GM21360 (cell line): ENCODE results near the gene PSD2.

Experiments
- ATAC-seq: cut with Tn5 transposase; IDR thresholded peaks from one replicate; pipeline ENCODE4 v1.9.1; 2021; ENCODE audit warnings: mild to moderate bottlenecking, moderate library complexity; ENCODE audit not compliant: unreplicated experiment

The PSD2 gene

GRCh38 chr5:139795074-139796001, at the start of gene PSD2:
Gene PSD2 (plus strand): TSS chr5:139795808. CDS start chr5:139809441, 13,633 bp downstream.
- ATAC-seq, result no peak

GRCh38 chr5:139746691-139747582, 48.7 kb upstream of the PSD2 start:
- ATAC-seq, result peak; percentile 33

GRCh38 chr5:139747583-139748504, 47.8 kb upstream of the PSD2 start:
- peak; percentile 27 for ATAC-seq

- ATAC-seq, result no peak
These were observed 47.1 kb upstream of the PSD2 start for GRCh38 chr5:139748505-139748826.

- no peak for ATAC-seq
These were observed 46.4 kb upstream of the PSD2 start for GRCh38 chr5:139749242-139749641.

GRCh38 chr5:139751236-139751635, 44.4 kb upstream of the PSD2 start:
- no peak for ATAC-seq

GRCh38 chr5:139752506-139753473, 42.8 kb upstream of the PSD2 start:
- no peak for ATAC-seq

GRCh38 chr5:139755892-139756671, 39.5 kb upstream of the PSD2 start:
- no peak for ATAC-seq

- ATAC-seq, result no peak
These were observed 38.6 kb upstream of the PSD2 start for GRCh38 chr5:139756971-139757370.

- ATAC-seq, result no peak
These were observed 37.7 kb upstream of the PSD2 start for GRCh38 chr5:139757727-139758509.

GRCh38 chr5:139758510-139759075, 37.0 kb upstream of the PSD2 start:
- ATAC-seq, result no peak

- ATAC-seq, result no peak
These were observed 36.3 kb upstream of the PSD2 start for GRCh38 chr5:139759219-139759721.

GRCh38 chr5:139760066-139761056, 35.2 kb upstream of the PSD2 start:
- ATAC-seq, result no peak

- ATAC-seq, result no peak
These were observed 34.6 kb upstream of the PSD2 start for GRCh38 chr5:139761057-139761450.

- ATAC-seq, result no peak
These were observed 34.1 kb upstream of the PSD2 start for GRCh38 chr5:139761501-139761900.

- ATAC-seq, result no peak
These were observed 32.9 kb upstream of the PSD2 start for GRCh38 chr5:139762615-139763170.
